Measurements from ENCODE around the gene ABCA1.
A peak's percentile ranks its signal among the peaks of the same experiment; 100 is the strongest.
"Not testable (repeated sequence)": the region's sequence is repeated elsewhere in the genome, so short reads cannot be mapped to it uniquely, and the experiment has no call there.

ABCA1 gene

GRCh38 chr9:104927912-104928740 is at the start of gene ABCA1:
Gene ABCA1 (minus strand): TSS chr9:104928155. CDS start chr9:104903679, 24,476 bp downstream.
- DNase-seq (ENCODE audit: low read depth in 2 of 2), result peak; percentile 52 to 54

- DNase-seq (ENCODE audit: low read depth in 2 of 2), result no peak
Observed at GRCh38 chr9:104977580-104977979, 49.6 kb upstream of the ABCA1 start.

- DNase-seq (ENCODE audit: low read depth in 2 of 2), result no peak
Observed at GRCh38 chr9:104977168-104977567, 49.2 kb upstream of the ABCA1 start.

GRCh38 chr9:104975966-104976595 is 48.1 kb upstream of the ABCA1 start:
- DNase-seq (ENCODE audit: low read depth in 2 of 2), result not testable (repeated sequence)

- no peak for DNase-seq (ENCODE audit: low read depth in 2 of 2)
Observed at GRCh38 chr9:104974053-104974962, 46.4 kb upstream of the ABCA1 start.

- DNase-seq (ENCODE audit: low read depth in 2 of 2), result no peak
Observed at GRCh38 chr9:104972242-104972866, 44.4 kb upstream of the ABCA1 start.

GRCh38 chr9:104971511-104971910 is 43.6 kb upstream of the ABCA1 start:
- no peak for DNase-seq (ENCODE audit: low read depth in 2 of 2)

- peak; percentile 47 to 48 for DNase-seq (ENCODE audit: low read depth in 2 of 2)
Observed at GRCh38 chr9:104970271-104970987, 42.5 kb upstream of the ABCA1 start.

GRCh38 chr9:104969116-104969515 is 41.2 kb upstream of the ABCA1 start:
- no peak for DNase-seq (ENCODE audit: low read depth in 2 of 2)

- peak; percentile 89 to 90 for DNase-seq (ENCODE audit: low read depth in 2 of 2)
Observed at GRCh38 chr9:104968025-104968982, 40.3 kb upstream of the ABCA1 start.

- no peak for DNase-seq (ENCODE audit: low read depth in 2 of 2)
Observed at GRCh38 chr9:104963076-104963475, 35.1 kb upstream of the ABCA1 start.

GRCh38 chr9:104961701-104962359 is 33.9 kb upstream of the ABCA1 start:
- no peak for DNase-seq (ENCODE audit: low read depth in 2 of 2)

GRCh38 chr9:104961238-104961637 is 33.3 kb upstream of the ABCA1 start:
- peak; percentile 56 to 58 for DNase-seq (ENCODE audit: low read depth in 2 of 2)

- DNase-seq (ENCODE audit: low read depth in 2 of 2), result no peak
Observed at GRCh38 chr9:104960662-104961061, 32.7 kb upstream of the ABCA1 start.

- no peak for DNase-seq (ENCODE audit: low read depth in 2 of 2)
Observed at GRCh38 chr9:104958751-104959150, 30.8 kb upstream of the ABCA1 start.

- not testable (repeated sequence) for DNase-seq (ENCODE audit: low read depth in 2 of 2)
Observed at GRCh38 chr9:104958006-104958405, 30.1 kb upstream of the ABCA1 start.

- DNase-seq (ENCODE audit: low read depth in 2 of 2), result no peak
Observed at GRCh38 chr9:104951487-104951886, 23.5 kb upstream of the ABCA1 start.

GRCh38 chr9:104950838-104951237 is 22.9 kb upstream of the ABCA1 start:
- no peak for DNase-seq (ENCODE audit: low read depth in 2 of 2)

GRCh38 chr9:104948277-104948676 is 20.3 kb upstream of the ABCA1 start:
- no peak for DNase-seq (ENCODE audit: low read depth in 2 of 2)
